SKM-1 treated with dmso at 0.1 percent for 144 hours (cell line): ENCODE data around the gene GNG13.

Source experiments
- DNase-seq: peaks from one replicate; lab custom pipeline; 2025; ENCODE audit not compliant: unreplicated experiment; lab: John Stamatoyannopoulos, UW

The GNG13 gene

DNA sequence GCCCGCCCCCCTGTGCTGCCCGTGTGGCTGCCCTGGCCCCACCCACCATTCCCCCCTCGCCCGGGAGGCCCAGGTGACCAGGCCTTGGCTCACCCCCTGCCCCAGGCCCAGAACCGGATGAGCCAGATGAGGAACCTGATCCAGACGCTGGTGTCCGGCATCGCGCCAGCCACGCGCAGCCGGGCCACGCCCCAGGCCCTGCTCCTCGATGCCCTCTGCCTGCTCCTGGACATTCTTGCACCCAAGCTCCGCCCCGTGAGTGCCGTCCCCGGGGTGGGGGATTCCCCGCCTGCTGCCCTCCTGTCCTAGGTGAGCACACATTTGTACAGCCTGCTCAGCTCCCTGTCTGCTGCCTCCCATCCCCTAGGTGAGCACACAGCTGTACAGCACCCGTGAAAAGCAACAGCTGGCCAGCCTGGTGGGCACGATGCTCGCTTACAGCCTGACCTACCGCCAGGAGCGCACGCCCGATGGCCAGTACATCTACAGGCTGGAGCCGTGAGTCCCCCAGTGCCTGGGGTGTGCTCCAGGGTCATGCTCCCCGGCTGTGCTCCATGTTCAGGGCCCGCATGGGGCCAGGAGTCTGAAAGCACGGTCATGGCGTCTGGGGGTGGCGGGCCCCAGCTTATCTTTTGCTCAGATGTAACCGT, 4.8 kb downstream of the GNG13 start:
- no peak for DNase-seq

DNA sequence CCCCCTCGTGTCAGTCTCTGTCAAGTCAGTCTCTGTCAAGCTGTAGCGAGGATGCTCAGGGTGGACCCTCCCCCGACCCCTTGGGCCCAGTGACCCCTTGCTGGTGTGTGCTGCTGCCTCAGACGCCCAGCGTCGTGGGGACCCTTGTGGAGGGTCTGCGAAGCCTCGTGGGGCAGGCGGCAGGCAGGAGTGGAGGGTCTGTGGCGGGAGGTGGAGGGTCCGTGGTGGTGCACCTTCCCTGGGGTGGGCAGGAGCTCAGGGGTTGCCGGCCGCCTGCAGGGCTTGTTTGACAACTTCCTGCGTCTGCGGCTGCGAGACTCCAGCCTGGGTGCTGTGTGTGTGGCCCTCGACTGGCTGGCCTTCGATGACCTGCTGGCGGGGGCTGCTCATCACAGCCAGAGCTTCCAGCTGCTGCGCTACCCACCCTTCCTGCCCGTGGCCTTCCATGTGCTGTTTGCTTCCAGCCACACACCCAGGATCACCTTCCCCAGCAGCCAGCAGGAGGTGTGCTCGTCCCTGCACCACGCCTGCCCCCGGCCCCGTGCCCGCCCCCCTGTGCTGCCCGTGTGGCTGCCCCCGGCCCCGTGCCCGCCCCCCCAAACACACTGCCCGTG, 5.6 kb downstream of the GNG13 start:
- DNase-seq, result no peak

DNA sequence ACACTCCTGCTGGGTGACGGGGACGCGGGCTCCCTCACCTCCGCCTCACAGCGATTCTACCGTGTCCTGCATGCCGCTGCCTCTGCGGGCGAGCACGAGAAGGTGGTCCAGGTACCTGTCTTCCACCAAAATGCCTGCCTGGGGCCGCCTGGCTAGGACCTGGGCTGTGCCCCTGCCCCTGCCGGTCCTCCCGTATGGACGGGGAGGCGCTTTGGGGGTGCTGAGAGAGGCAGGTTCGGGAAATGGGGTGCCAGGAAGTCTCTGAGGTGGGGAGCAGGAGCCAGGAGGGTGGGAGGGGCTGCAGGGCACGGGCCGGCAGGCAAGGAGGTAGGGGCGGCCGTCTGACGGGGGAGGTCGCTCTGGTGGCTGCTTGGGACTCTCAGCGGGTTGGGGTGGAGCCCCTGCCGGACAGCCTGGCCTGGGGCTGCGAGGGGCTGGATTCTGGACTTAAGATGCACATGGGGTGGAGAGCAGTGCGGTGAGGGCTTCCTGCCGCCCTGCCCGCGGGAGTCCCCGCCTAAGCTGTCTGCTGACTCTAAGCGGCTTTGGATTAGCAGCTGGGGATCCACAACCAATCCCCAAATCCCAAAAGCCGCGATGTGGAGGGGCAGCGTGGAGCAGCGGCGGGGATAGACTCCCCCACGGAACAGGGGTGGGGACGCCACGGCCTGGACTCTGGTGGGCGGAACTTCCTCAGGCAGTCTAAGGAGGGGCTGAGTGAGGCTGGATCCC, 6.3 kb downstream of the GNG13 start:
- no peak for DNase-seq

DNA sequence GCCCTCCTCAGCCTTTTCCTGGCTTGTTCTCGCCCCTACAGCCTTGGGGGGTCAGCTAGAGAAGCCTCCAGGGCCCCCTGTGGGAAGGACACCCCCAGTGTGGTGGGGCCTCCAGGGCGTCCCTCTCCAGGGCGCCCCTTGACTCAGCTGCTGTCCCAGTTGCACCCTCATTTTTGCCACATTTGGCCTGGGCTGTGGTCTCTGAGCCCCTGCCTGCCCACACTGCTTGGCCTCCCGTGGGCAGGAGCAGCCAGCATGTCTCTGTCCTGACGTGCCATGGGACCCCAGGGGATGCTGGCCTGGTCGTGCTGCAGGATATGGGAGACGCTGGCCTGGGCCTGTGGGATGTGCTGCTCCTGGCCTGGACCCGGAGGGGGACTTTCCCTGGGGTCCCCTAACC, 7.1 kb downstream of the GNG13 start:
- no peak for DNase-seq

DNA sequence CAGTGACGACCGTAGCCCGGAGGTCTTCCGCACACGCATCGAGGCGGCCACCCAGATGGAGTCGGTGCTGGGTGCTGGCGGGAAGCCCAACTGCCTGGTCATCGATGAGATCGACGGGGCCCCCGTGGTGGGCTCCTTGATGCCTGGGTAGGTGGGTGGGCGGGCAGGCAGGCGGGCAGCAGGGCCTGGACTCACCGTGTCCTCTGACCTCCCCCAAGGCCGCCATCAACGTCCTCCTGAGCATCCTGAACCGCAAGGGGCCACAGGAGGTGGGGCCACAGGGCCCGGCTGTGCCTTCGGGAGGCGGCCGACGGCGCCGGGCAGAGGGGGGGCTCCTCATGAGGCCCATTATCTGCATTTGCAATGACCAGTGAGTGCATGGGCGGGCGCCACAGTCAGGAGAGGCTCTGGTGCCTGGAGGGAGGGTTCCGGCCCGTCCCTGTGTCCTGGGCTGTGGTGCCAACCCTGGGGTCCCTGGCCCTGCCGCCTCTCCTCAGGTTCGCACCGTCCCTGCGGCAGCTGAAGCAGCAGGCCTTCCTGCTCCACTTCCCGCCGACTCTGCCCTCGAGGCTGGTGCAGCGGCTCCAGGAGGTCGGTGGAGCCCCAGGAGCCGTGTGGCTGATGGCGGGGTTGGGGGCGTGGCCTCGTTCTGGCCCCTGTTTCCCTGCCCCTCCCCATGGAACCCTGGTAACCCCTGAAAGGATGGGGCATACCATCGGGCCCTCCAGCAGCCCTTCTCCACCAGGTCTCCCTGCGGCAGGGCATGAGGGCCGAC, 8.1 kb downstream of the GNG13 start:
- no peak for DNase-seq

DNA sequence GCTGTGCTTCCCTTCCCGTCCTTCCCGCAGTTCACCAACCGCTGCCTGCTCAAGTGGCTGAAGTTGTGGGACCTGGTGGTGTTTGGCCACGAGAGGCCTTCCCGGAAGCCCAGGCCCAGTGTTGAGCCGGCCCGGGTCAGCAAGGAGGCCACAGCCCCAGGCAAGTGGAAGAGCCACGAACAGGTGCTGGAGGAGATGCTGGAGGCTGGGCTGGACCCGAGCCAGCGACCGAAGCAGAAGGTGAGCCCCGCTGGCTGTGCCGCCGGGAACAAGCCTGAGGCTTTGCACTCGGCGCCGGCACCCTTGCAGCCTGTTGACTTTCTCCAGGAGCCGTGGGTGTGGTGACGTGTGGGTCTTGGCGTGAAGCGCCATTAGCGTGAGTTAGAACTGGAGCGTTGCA, 9.4 kb downstream of the GNG13 start:
- DNase-seq, result no peak

DNA sequence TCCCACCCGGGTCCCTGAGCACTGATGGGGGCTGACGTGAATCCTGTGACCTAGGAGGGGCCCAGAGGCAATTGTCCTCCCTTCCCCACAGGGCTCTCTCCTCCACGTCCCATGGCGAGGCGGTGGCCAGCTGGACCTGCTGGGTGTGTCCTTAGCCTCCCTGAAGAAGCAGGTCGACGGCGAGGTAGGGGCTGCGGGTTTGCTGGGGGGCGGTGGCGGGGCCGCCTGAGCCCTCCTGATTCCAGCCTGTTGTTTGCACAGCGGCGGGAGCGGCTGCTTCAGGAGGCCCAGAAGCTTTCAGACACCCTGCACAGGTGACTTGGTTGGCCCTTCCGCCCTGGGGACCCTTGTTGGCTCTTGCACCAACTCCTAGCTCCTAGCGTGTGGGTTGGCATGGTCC, 10.4 kb downstream of the GNG13 start:
- DNase-seq, result no peak

DNA sequence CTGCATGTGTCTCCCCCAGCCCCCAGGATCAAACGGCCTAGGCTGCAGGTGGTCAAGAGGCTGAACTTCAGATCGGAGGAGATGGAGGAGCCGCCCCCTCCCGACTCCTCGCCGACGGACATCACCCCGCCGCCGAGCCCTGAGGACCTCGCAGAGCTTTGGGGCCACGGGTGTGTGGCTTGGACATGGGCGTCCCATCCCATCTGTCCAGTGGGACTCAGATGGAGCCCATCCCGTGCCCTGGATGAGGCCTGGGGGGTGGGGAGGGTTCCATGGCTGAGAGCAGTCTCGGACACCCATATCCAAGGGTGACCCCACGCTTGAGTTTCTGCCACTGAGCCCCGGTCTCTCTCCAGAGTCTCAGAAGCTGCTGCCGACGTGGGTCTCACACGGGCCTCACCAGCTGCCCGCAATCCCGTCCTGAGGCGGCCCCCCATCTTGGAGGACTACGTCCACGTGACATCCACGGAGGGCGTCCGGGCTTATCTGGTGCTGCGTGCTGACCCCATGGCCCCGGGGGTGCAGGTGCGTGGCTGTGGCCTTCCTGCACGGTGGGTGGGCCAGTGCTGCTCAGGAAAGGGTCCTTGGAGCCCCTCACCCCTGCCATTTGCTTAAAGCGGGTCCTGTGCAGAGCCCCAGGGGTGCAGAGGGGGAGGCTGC, 11.2 kb downstream of the GNG13 start:
- DNase-seq, result no peak

DNA sequence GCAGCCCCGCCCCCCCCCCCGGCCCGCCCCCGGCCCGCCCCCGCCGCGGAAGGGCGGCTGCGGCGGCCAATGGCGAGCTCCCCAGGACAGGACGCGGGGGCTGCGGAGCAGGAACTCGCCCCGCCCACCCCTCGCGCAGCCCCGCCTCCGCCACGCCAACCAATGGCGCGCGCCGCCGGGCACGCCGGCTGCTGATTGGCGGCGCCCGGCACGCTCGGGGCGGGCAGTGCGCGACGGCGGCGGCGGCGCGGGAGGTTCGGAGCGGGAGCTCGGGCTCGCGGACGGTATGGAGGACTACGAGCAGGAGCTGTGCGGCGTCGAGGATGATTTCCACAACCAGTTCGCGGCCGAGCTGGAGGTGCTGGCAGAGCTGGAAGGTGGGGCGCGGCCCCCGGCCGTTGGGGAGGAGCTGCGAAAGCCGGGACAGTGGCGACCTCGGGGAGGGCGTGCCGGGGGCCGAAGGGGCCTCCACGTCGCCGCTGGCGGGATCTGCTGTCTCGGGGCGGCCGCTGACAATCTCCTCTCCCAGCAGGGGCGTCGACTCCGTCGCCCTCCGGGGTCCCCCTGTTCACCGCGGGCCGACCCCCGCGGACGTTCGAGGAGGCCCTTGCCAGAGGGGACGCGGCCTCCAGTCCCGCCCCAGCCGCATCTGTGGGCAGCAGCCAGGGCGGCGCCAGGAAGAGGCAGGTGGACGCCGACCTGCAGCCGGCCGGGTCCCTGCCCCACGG, 12.0 kb downstream of the GNG13 start, which contains the start of gene CHTF18:
TSS of gene CHTF18 (plus strand) at position 222 of the 728 bp plus-strand sequence. CDS start at position 287, 65 bp downstream.
- peak; percentile 87 for DNase-seq

DNA sequence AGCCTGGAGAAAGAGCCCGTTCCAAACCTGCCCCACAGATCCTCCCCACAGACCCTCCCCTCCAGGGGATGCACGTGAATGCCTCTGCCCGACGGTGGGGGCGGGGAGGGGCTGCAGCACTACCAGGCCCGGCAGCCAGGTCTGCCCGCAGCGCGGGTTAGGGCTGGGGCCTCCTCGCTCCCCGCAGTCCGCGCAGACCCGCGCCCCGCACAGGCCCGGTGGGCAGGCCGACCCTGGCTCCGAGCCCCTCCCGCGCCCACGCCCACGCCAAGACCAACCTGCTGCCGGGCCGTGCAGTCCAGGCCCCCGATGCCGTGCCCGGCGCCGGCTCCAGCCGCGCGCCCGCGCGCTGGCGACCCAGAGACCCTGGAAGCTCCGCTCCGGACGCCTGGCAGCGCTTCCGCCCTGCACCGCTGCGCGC, 12.5 kb downstream of the GNG13 start, which contains the start of gene RPUSD1:
TSS of gene RPUSD1 (minus strand) at position 404 of the 421 bp plus-strand sequence. CDS start 644 bp downstream, outside the sequence.
- DNase-seq, result no peak

DNA sequence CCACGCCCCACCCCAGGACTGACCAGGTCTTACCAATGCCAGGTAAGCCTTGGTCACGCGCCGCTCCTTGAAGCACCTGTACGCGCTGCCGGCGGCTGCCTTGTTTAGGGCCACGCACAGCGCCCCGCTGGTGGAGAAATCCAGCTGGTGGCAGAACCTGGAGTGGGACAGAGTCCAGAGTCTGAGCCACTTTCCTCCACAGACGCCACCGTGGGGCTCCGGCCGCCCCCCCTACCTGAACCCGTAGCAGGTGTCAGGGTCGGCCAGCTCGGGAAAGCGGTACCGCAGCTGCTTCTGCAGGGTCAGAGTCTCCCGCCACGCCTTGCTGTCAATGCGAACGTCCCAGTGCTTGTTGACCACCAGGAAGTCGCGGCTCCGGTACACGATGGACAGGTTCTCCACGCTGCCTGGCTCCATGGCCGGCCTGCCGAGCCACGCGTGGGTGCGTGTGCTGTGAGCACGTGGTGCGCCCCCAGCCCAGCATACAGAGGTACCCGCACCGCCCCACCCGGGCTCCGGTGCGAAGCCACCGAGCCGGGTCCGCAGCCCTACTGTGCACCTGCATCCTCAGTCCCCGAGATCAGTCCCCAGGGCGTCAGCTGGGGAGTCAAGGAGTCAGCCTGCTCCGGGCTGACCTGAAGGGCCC, 13.1 kb downstream of the GNG13 start:
- no peak for DNase-seq

DNA sequence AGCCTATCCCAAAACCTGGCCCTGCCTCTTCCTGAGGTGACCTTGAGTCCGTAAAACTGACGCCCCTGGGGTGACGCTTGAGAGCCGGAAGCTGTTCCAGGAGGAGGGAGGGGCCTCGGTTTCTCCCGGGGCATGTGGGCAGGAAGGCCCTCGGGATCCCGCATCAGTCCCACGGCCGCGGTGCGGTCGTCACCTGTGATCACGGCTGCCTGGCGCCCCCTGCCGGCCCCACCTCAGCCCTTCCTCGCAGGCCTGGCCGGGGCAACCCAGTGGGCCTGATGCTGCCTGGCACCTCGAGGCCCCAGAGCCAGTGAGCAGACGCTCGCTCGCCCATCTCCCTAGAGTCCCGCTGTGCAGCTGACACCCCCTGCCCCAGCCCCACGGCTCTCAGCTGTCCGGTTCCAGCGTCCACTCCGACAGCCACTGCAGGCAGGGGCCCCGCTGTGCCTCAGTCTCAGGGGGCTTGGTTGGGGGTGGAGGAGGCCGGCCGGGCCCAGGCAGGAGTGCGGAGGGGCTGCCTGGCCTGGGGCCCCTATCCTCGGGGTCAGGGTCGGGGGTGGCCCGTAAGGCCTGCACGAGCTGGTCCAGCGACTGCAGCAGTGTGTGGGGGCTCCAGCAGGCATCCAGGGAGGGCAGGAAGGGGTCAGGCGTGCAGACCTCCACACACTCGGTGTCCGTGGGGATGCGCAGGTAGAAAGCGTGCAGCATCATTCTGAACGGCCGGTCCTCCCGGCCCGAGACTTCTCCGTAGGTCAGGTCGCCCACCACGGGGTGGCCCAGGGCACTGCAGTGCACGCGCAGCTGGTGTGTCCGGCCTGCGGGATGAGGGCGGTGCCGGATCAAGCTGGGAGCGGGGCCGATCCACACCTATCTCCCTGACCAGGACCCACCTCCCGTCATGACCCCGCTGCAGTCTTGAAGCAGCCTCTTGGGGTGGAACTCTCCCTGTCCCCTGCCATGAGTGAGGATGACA, 14.7 kb downstream of the GNG13 start:
- DNase-seq, result peak; percentile 29

DNA sequence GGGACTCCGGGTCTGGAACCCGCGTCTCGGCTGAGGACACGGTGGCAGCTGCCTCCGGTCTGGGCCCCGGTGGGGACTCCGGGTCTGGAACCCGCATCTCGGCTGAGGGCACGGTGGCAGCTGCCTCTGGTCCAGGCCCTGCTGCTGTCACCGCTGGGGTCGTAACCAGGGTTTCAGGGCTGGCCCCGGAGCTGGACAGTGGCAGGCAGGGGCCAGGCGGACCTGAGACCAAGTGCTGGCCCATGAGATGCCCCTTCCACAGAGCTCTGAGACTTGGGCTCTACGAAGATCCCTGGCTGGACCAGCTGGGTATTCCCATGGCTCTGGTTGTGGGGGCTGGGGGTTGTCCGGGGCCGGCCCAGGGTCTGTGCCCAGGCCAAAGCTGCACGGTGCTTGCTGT, 16.1 kb downstream of the GNG13 start:
- DNase-seq, result no peak

DNA sequence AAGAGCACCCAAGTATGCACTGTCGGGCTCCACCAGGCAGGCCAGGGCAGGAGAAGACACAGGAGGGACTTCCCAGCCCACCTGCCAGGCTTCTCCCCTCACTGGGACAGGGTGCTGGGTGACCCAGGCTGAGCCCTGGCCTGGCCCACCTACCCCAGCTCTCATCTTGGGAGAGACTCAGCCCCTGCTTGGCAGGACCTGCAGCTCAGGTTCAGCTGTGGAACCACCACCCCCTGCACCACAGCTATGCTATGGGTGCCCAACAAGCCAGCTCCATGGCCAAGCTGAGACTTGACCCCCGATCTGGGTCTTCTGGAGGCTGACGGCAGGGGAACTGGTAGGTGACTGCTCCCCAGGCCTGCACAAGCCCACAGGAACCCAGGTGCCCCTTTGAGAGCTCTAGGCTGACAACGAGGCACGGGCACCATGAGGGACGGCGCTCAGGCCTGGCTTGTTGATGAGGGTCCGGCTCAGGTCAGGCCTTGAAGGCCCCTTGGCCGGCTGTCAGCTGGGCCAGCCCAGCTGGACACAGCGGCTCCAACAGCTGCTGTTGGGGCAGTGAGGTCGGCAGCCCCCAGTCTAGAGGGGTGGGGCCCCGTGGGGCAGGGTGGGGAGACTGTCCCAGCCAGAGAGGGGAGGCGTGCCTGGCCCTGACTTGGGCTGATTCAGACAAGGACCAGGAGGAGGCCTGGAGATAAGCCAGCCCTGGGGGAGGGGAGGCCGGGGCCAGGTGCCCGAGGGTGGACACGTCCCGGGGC, 17.0 kb downstream of the GNG13 start:
- no peak for DNase-seq

DNA sequence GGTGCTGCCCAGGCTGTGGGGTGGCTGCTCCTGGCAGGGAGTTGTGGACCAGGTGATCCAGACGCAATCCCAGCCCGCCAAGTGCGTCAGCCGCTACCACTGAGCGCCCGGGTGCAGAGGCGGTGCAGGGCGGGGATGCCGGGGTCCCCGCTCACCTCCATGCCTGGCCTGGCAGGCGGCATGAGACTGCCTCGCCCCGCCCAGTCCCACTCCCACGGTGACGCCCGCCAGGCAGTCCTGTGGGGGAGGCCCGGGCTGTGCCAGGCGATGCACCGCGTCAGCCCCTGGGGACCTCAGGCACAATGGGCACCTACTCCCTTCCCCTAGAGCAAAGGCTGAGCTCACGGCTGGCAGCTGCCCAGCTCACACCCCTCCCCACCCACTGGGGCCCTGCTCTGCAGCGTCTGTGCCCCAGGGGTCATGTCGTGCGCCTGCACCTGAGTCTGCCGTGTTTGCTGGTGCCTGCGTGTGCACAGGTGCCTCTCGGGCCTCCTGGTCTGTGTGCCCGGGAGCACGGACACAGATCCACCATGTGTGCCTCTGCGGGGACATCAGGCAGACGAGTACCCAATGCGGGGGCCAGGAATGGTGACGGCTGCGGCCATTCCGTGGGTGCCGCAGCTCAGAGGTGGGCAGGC, 17.6 kb downstream of the GNG13 start:
- DNase-seq, result no peak

DNA sequence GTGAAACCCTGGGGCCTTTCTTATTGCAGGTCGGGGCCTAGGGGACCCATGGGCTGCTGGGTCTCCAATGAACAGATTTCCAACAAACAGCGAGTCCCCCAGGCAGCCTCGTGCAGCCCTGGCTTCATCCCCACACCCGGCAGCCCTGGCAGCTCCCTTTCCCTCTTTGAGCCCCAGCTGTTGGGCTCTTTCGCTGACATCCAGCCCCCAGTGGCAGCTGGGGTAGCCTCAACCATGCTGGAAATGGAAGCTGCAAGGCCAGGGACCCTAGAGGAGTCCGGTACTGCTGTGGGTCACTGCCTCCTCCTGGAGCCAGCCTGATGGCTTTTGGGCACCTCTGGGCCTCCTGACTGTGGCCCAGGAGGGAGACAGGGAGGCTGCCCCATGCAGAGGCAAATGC, 18.3 kb downstream of the GNG13 start:
- no peak for DNase-seq

DNA sequence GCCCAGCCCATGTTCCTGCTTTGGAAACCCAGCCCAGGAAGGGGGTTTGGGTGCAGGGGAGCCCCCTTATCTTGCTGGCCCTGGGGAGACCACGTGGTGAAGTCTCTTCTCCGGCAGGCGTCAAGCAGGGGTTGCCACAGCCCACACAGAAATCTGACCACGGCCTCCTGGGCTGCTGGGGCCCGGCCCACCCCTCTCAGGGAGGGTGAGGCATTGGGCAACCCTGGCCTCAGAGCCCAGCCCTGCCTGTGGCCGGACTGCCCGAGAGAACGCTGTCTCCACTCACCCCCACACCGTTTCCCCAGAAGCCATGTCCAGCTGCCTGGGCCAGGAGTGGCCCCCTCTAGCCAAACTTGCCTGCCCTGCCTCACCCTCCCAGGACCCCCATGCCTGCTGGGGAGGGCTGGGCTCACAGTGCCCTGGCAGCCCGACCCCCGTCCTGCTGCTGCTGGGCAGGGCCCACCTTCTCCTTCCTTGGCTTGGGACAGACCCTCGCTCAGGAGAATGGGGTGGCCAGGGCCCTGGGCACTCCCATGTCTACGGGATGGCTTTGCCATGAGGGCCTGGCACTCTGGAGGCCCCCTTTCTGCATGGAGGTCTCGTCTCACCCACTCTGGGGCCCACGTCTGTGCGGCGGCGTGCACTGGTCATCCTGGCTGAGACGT, 19.1 kb downstream of the GNG13 start:
- DNase-seq, result no peak
